Trophoblast cell (in vitro differentiated cells and primary cell): Measurements from ENCODE around the gene TCERG1.

Experiments
- DNase-seq, 2 donors: peaks; one replicate each; pipeline ENCODE4 v3.0.0-alpha.2; 2016
- H2AFZ ChIP-seq: 2 replicates; pipeline ENCODE4 v1.6.1; 2013; ENCODE audit warnings: low read length, moderate library complexity, mild to moderate bottlenecking; ENCODE audit not compliant: insufficient read depth, poor library complexity
- H2AK5ac ChIP-seq: 2 replicates; pipeline ENCODE4 v1.6.1; 2013; ENCODE audit warnings: mild to moderate bottlenecking, low read length
- H2BK120ac ChIP-seq: 2 replicates; pipeline ENCODE4 v1.6.1; 2013; ENCODE audit warnings: low read length, mild to moderate bottlenecking, moderate library complexity; ENCODE audit not compliant: insufficient read depth, poor library complexity
- H2BK12ac ChIP-seq: 2 replicates; pipeline ENCODE4 v1.6.1; 2013; ENCODE audit warnings: mild to moderate bottlenecking, low read length, moderate library complexity
- H2BK5ac ChIP-seq: 2 replicates; pipeline ENCODE4 v1.6.1; 2013; ENCODE audit warnings: low read length, low read depth, moderate library complexity, mild to moderate bottlenecking; ENCODE audit not compliant: poor library complexity
- H3K14ac ChIP-seq: 2 replicates; pipeline ENCODE4 v1.6.1; 2013; ENCODE audit warnings: mild to moderate bottlenecking, low read length
- H3K18ac ChIP-seq: 2 replicates; pipeline ENCODE4 v1.6.1; 2013; ENCODE audit warnings: mild to moderate bottlenecking, low read length
- H3K23ac ChIP-seq: 2 replicates; pipeline ENCODE4 v1.6.1; 2013; ENCODE audit warnings: low read length
- H3K27ac ChIP-seq: 2 replicates; pipeline ENCODE4 v1.5.1; 2013; ENCODE audit warnings: low read depth, mild to moderate bottlenecking, inconsistent platforms, low read length, moderate library complexity
- H3K27me3 ChIP-seq: 2 replicates; pipeline ENCODE4 v1.6.1; 2013; ENCODE audit warnings: inconsistent platforms, mild to moderate bottlenecking, low read length, moderate library complexity; ENCODE audit not compliant: insufficient read depth
- H3K36me3 ChIP-seq, 2 experiments: 1 replicate in 1 of 2; 2 replicates in 1 of 2; pipeline ENCODE4 v1.6.1; 2013; ENCODE audit warnings: low read length in 2 of 2, mild to moderate bottlenecking in 2 of 2, moderate library complexity in 1 of 2; ENCODE audit not compliant: insufficient read depth in 2 of 2, control insufficient read depth in 1 of 2
- H3K4ac ChIP-seq: 2 replicates; pipeline ENCODE4 v1.6.1; 2013; ENCODE audit warnings: low read depth, mild to moderate bottlenecking, low read length, moderate library complexity
- H3K4me1 ChIP-seq, 2 experiments: 1 replicate in 1 of 2; 2 replicates in 1 of 2; pipeline ENCODE4 v1.6.1; 2013; ENCODE audit warnings: low read length in 2 of 2, mild to moderate bottlenecking in 2 of 2, moderate library complexity in 1 of 2; ENCODE audit not compliant: insufficient read depth in 2 of 2, control insufficient read depth in 1 of 2
- H3K4me2 ChIP-seq: 2 replicates; pipeline ENCODE4 v1.6.1; 2013; ENCODE audit warnings: inconsistent platforms, mild to moderate bottlenecking, low read length, moderate library complexity
- H3K4me3 ChIP-seq: 2 replicates; pipeline ENCODE4 v1.5.1; 2013; ENCODE audit warnings: mild to moderate bottlenecking, low read depth, low read length, inconsistent platforms
- H3K79me1 ChIP-seq: one replicate; pipeline ENCODE4 v1.6.1; 2013; ENCODE audit warnings: low read length
- H3K79me2 ChIP-seq: 2 replicates; pipeline ENCODE4 v1.6.1; 2013; ENCODE audit warnings: low read length, mild to moderate bottlenecking; ENCODE audit not compliant: control insufficient read depth, insufficient read depth, poor library complexity
- H3K9ac ChIP-seq: 2 replicates; pipeline ENCODE4 v1.6.1; 2013; ENCODE audit warnings: mild to moderate bottlenecking, low read length
- H3K9me3 ChIP-seq: 2 replicates; pipeline ENCODE4 v1.6.1; 2013; ENCODE audit warnings: low read depth, mild to moderate bottlenecking, control low read depth, inconsistent platforms, low read length; ENCODE audit not compliant: insufficient read depth
- H4K12ac ChIP-seq: 2 replicates; pipeline ENCODE4 v1.6.1; 2013; ENCODE audit warnings: low read depth, mild to moderate bottlenecking, low read length, moderate library complexity
- H4K8ac ChIP-seq: 2 replicates; pipeline ENCODE4 v1.6.1; 2013; ENCODE audit warnings: low read depth, mild to moderate bottlenecking, low read length, moderate library complexity
- H4K91ac ChIP-seq: one replicate; pipeline ENCODE4 v1.6.1; 2013; ENCODE audit warnings: low read depth, mild to moderate bottlenecking, low read length, moderate library complexity
- WGBS: extraction: QIAGEN DNeasy Blood & Tissue Kit; methylation state at CpG from one replicate; pipeline ENCODE4 v1.1.7; 2013; ENCODE audit warnings: missing lambda C conversion rate; ENCODE audit not compliant: insufficient read length, insufficient coverage; ENCODE audit errors: extremely low coverage; 5-methylcytosine and 5-hydroxymethylcytosine counted together

TCERG1 gene

DNA sequence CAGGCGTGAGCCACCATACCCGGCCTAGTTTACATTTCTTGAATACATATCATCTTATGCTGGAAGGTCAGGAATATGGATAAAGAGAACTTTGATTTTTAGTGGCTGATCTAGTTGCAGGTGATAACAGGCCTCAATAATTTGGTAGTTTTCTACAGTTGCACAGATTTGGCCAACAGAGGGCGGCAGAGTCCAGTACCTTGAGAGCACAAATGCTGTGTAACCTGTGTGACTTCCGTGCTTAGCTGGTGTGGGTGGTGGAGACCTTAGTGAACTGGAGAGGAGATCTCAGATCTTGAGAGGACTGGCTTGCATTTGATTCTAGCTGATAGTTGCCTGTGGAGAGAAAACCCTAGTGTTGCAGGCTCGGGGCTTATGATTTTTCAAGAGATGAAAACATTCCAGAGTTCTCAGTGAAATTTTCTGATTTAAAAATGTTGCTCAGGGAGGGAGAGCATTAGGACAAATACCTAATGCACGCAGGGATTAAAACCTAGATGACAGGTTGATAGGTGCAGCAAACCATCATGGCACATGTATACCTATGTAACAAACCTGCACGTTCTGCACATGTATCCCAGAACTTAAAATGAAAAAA, 86.2 kb downstream of the TCERG1 start:
- H3K36me3 ChIP-seq = no peaks in the 10 kb centered on the region
- H3K14ac ChIP-seq = no peak overlapping the region
- H4K91ac ChIP-seq = no peak overlapping the region
- H3K27ac ChIP-seq = no peak overlapping the region
- no peak overlapping the region for H4K12ac ChIP-seq
- no peak overlapping the region for H3K9ac ChIP-seq
- H3K79me2 ChIP-seq = no peaks in the 10 kb centered on the region
- H2BK120ac ChIP-seq = no peak overlapping the region
- H2AK5ac ChIP-seq = no peak overlapping the region
- H3K18ac ChIP-seq = no peak overlapping the region
- DNase-seq = peak; percentile 68 to 92
- H3K4me3 ChIP-seq = no peak overlapping the region
- no peak overlapping the region for H2AFZ ChIP-seq
- no peaks in the 10 kb centered on the region for H3K9me3 ChIP-seq
- no peaks in the 10 kb centered on the region for H3K79me1 ChIP-seq
- no peaks in the 10 kb centered on the region for H3K27me3 ChIP-seq
- no peak overlapping the region for H3K4me2 ChIP-seq
- no peaks in the 10 kb centered on the region for H3K4me1 ChIP-seq
- no peak overlapping the region for H4K8ac ChIP-seq
- H3K4ac ChIP-seq = no peak overlapping the region
- no peak overlapping the region for H3K23ac ChIP-seq
- no peak overlapping the region for H2BK5ac ChIP-seq
- no peak overlapping the region for H2BK12ac ChIP-seq
- WGBS = no CpG with 5 or more reads among the region's 7 CpGs

DNA sequence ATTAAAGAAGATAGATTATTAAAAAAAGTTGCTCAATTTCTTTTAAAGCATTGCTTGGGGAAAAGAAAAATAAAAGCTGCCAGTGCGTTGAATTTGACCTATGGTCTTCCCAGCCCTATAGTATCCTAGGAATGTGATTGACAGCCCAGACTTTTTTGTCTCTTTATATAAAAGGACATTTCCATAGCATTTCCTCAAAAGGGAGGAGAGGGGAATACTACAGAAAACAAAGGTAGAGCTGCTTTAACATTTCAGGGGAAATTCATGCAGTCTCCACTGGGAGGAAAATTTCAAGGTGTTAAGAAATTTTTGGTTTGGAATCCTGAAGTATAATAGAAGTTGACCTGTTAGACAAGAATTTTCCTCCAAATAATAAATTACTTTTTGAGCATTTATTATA, 86.7 kb downstream of the TCERG1 start:
- no peak overlapping the region for H3K4ac ChIP-seq
- H4K8ac ChIP-seq = no peak overlapping the region
- no CpG with 5 or more reads among the region's 1 CpG for WGBS
- H2BK120ac ChIP-seq = no peak overlapping the region
- no peaks in the 10 kb centered on the region for H3K79me1 ChIP-seq
- H2BK5ac ChIP-seq = no peak overlapping the region
- H3K4me2 ChIP-seq = no peak overlapping the region
- H3K27me3 ChIP-seq = no peaks in the 10 kb centered on the region
- no peaks in the 10 kb centered on the region for H3K79me2 ChIP-seq
- H3K9ac ChIP-seq = no peak overlapping the region
- H3K4me3 ChIP-seq = no peak overlapping the region
- H4K91ac ChIP-seq = no peak overlapping the region
- no peaks in the 10 kb centered on the region for H3K9me3 ChIP-seq
- H3K36me3 ChIP-seq = no peaks in the 10 kb centered on the region
- H2AK5ac ChIP-seq = no peak overlapping the region
- DNase-seq = no peak
- H4K12ac ChIP-seq = no peak overlapping the region
- no peak overlapping the region for H3K27ac ChIP-seq
- H2AFZ ChIP-seq = no peak overlapping the region
- H3K14ac ChIP-seq = no peak overlapping the region
- no peak overlapping the region for H2BK12ac ChIP-seq
- no peaks in the 10 kb centered on the region for H3K4me1 ChIP-seq
- no peak overlapping the region for H3K18ac ChIP-seq
- no peak overlapping the region for H3K23ac ChIP-seq

DNA sequence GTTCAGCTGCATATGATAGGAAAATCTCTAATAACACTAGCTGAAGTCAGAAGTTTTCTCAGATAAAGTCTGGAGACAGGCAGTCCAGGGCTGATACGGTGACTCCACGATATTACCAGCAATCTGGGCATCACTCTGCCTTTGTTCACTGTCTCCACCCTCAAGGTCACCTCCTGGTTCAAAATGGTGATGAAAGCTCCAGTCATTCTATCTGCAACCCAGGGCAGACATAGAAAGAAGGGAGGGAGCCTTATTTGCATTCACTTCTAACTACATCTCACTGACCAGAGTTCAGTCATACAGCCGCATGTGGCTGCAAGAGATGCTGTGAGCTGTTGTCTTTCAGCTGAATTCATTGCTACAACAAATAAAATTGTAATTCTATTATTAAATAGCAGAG, 91.3 kb downstream of the TCERG1 start:
- H3K4me2 ChIP-seq = no peak overlapping the region
- H3K79me2 ChIP-seq = no peaks in the 10 kb centered on the region
- H4K12ac ChIP-seq = no peak overlapping the region
- no peak overlapping the region for H2AFZ ChIP-seq
- H3K23ac ChIP-seq = no peak overlapping the region
- no peak overlapping the region for H2BK120ac ChIP-seq
- WGBS = no CpG with 5 or more reads among the region's 3 CpGs
- no peak overlapping the region for H3K14ac ChIP-seq
- no peak overlapping the region for H3K4me3 ChIP-seq
- no peak overlapping the region for H3K18ac ChIP-seq
- H3K9ac ChIP-seq = no peak overlapping the region
- H4K8ac ChIP-seq = no peak overlapping the region
- H2BK12ac ChIP-seq = no peak overlapping the region
- no peaks in the 10 kb centered on the region for H3K4me1 ChIP-seq
- H2BK5ac ChIP-seq = no peak overlapping the region
- no peaks in the 10 kb centered on the region for H3K36me3 ChIP-seq
- no peaks in the 10 kb centered on the region for H3K79me1 ChIP-seq
- no peak overlapping the region for H3K27ac ChIP-seq
- no peaks in the 10 kb centered on the region for H3K27me3 ChIP-seq
- no peak overlapping the region for H3K4ac ChIP-seq
- no peak overlapping the region for H4K91ac ChIP-seq
- no peak for DNase-seq
- no peaks in the 10 kb centered on the region for H3K9me3 ChIP-seq
- H2AK5ac ChIP-seq = no peak overlapping the region

DNA sequence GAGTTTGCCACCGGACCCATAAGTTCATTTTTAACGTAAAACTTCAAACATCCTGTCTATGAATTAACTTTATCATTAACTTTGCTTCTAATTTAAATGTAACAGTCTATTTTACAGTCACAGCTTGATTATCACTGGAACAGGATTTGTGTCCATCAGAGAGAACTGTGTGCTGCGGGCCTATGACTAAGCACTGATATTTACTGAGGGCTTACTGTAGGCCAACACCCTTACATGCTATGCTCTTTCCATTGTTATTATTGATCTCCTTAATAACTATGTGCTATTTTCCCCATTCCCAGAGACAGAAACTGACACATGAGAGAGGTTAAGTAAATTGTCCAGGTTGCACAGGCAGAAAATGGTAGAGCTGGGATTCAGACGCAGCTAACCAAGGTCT, 92.8 kb downstream of the TCERG1 start:
- DNase-seq = no peak
- H3K79me2 ChIP-seq = no peaks in the 10 kb centered on the region
- no peak overlapping the region for H2BK12ac ChIP-seq
- H3K14ac ChIP-seq = no peak overlapping the region
- no peaks in the 10 kb centered on the region for H3K36me3 ChIP-seq
- H3K18ac ChIP-seq = no peak overlapping the region
- H3K4me1 ChIP-seq = no peaks in the 10 kb centered on the region
- no peak overlapping the region for H3K27ac ChIP-seq
- no peak overlapping the region for H3K23ac ChIP-seq
- no CpG with 5 or more reads among the region's 4 CpGs for WGBS
- H3K4me2 ChIP-seq = no peak overlapping the region
- no peak overlapping the region for H2AK5ac ChIP-seq
- H3K4ac ChIP-seq = no peak overlapping the region
- H2BK5ac ChIP-seq = no peak overlapping the region
- no peak overlapping the region for H4K8ac ChIP-seq
- H3K4me3 ChIP-seq = no peak overlapping the region
- no peaks in the 10 kb centered on the region for H3K27me3 ChIP-seq
- peaks cover 2% of the 10 kb centered on the region for H3K9me3 ChIP-seq
- H4K12ac ChIP-seq = no peak overlapping the region
- no peak overlapping the region for H2BK120ac ChIP-seq
- H3K9ac ChIP-seq = no peak overlapping the region
- no peak overlapping the region for H4K91ac ChIP-seq
- no peaks in the 10 kb centered on the region for H3K79me1 ChIP-seq
- H2AFZ ChIP-seq = no peak overlapping the region
